Epithelial cell of esophagus (primary cell): ENCODE results near the gene SLC22A1.
"Not testable (repeated sequence)": the region's sequence is repeated elsewhere in the genome, so short reads cannot be mapped to it uniquely, and the experiment has no call there.

Experiments used
- DNase-seq: peaks from one replicate; pipeline ENCODE4 v3.0.0; 2010; ENCODE audit warnings: low read depth
- H3K4me3 ChIP-seq: 2 replicates; pipeline ENCODE4 v1.5.1; 2011; ENCODE audit warnings: mild to moderate bottlenecking, low read length, control low read depth
- CTCF ChIP-seq: IDR thresholded peaks from 2 replicates; pipeline ENCODE4 v1.5.1; 2011; ENCODE audit warnings: low read depth, mild to moderate bottlenecking, low read length, control low read depth, inconsistent platforms; ENCODE audit not compliant: insufficient read depth; ENCODE audit errors: missing control alignments

SLC22A1 gene

GRCh38 chr6:160121981-160122380, 366 bp downstream of the SLC22A1 start:
- TF ChIP-seq CTCF: no peak
- H3K4me3 ChIP-seq: no peak overlapping the region
- no peak for DNase-seq

GRCh38 chr6:160122744-160123143, 1.1 kb downstream of the SLC22A1 start:
- TF ChIP-seq CTCF: no peak
- DNase-seq: no peak
- no peak overlapping the region for H3K4me3 ChIP-seq

- DNase-seq: no peak
- no peak for TF ChIP-seq CTCF
- H3K4me3 ChIP-seq: no peak overlapping the region
Observed at GRCh38 chr6:160124007-160124406, 2.4 kb downstream of the SLC22A1 start.

GRCh38 chr6:160124605-160125004, 3.0 kb downstream of the SLC22A1 start:
- DNase-seq: no peak
- no peak overlapping the region for H3K4me3 ChIP-seq
- TF ChIP-seq CTCF: no peak

GRCh38 chr6:160125105-160125504, 3.5 kb downstream of the SLC22A1 start:
- not testable (repeated sequence) for DNase-seq, H3K4me3 ChIP-seq

- TF ChIP-seq CTCF: no peak
Observed at GRCh38 chr6:160127270-160128124, 5.9 kb downstream of the SLC22A1 start.

GRCh38 chr6:160128125-160128683, 6.6 kb downstream of the SLC22A1 start:
- no peak for TF ChIP-seq CTCF
- DNase-seq: no peak
- no peak overlapping the region for H3K4me3 ChIP-seq

More at GRCh38 chr6:160127270-160128124, 5.9 kb downstream of the SLC22A1 start:
- no peak for DNase-seq
- no peak overlapping the region for H3K4me3 ChIP-seq
